ENCODE measurements around the gene DCAF17.

DCAF17 gene

GRCh38 chr2:171479154-171479814 is 45.3 kb downstream of the DCAF17 start:
- DNase-seq (ENCODE audit: insufficient read length, low spot score) = no peak
- TF ChIP-seq POLR2AphosphoS5 (IDR thresholded peaks at IDR 0.05; ENCODE audit: low read depth, low read length) (no peak), TAF1 (IDR thresholded peaks at IDR 0.05; ENCODE audit: low read depth, low read length) (no peak), SPI1 (IDR thresholded peaks at IDR 0.05; ENCODE audit: low read depth, low read length) (no peak), POU2F2 (IDR thresholded peaks at IDR 0.05; ENCODE audit: low read depth, low read length) (no peak), POLR2A (IDR thresholded peaks at IDR 0.05; ENCODE audit: low read depth, low read length) (no peak), PAX5 (IDR thresholded peaks at IDR 0.05; ENCODE audit: insufficient read depth, low read length, severe bottlenecking) (no peak)
- peak; percentile 26 for FAIRE-seq

- DNase-seq (ENCODE audit: insufficient read length, low spot score) = no peak
- TF ChIP-seq POLR2A (IDR thresholded peaks at IDR 0.05; ENCODE audit: low read depth, low read length) (no peak), POU2F2 (IDR thresholded peaks at IDR 0.05; ENCODE audit: low read depth, low read length) (no peak), PAX5 (IDR thresholded peaks at IDR 0.05; ENCODE audit: insufficient read depth, low read length, severe bottlenecking) (no peak), TAF1 (IDR thresholded peaks at IDR 0.05; ENCODE audit: low read depth, low read length) (no peak), SPI1 (IDR thresholded peaks at IDR 0.05; ENCODE audit: low read depth, low read length) (no peak)
- FAIRE-seq = peak; percentile 66
Observed at GRCh38 chr2:171480908-171481307, 46.9 kb downstream of the DCAF17 start.

GRCh38 chr2:171482308-171482707 is 48.3 kb downstream of the DCAF17 start:
- DNase-seq (ENCODE audit: insufficient read length, low spot score) = no peak
- TF ChIP-seq TAF1 (IDR thresholded peaks at IDR 0.05; ENCODE audit: low read depth, low read length) (no peak), POLR2A (IDR thresholded peaks at IDR 0.05; ENCODE audit: low read depth, low read length) (no peak), SPI1 (IDR thresholded peaks at IDR 0.05; ENCODE audit: low read depth, low read length) (no peak), POLR2AphosphoS5 (IDR thresholded peaks at IDR 0.05; ENCODE audit: low read depth, low read length) (no peak), POU2F2 (IDR thresholded peaks at IDR 0.05; ENCODE audit: low read depth, low read length) (no peak), PAX5 (IDR thresholded peaks at IDR 0.05; ENCODE audit: insufficient read depth, low read length, severe bottlenecking) (no peak)
- FAIRE-seq = peak; percentile 54

- FAIRE-seq (no peak), DNase-seq (ENCODE audit: insufficient read length, low spot score) (no peak)
Observed at GRCh38 chr2:171482877-171483276, 48.9 kb downstream of the DCAF17 start.

GRCh38 chr2:171483793-171484192 is 49.8 kb downstream of the DCAF17 start:
- FAIRE-seq (no peak), DNase-seq (ENCODE audit: insufficient read length, low spot score) (no peak)
- TF ChIP-seq POLR2A (IDR thresholded peaks at IDR 0.05; ENCODE audit: low read depth, low read length) (no peak), POU2F2 (IDR thresholded peaks at IDR 0.05; ENCODE audit: low read depth, low read length) (no peak)

More at GRCh38 chr2:171482877-171483276, 48.9 kb downstream of the DCAF17 start:
- TF ChIP-seq SPI1 (IDR thresholded peaks at IDR 0.05; ENCODE audit: low read depth, low read length) (no peak), POLR2AphosphoS5 (IDR thresholded peaks at IDR 0.05; ENCODE audit: low read depth, low read length) (no peak), TAF1 (IDR thresholded peaks at IDR 0.05; ENCODE audit: low read depth, low read length) (no peak), PAX5 (IDR thresholded peaks at IDR 0.05; ENCODE audit: insufficient read depth, low read length, severe bottlenecking) (no peak), POLR2A (IDR thresholded peaks at IDR 0.05; ENCODE audit: low read depth, low read length) (no peak), POU2F2 (IDR thresholded peaks at IDR 0.05; ENCODE audit: low read depth, low read length) (no peak)

GRCh38 chr2:171485116-171485515 is 51.1 kb downstream of the DCAF17 start:
- TF ChIP-seq POLR2A (IDR thresholded peaks at IDR 0.05; ENCODE audit: low read depth, low read length) = no peak
- no peak for TF ChIP-seq PAX5 (IDR thresholded peaks at IDR 0.05; ENCODE audit: insufficient read depth, low read length, severe bottlenecking)
- no peak for TF ChIP-seq POU2F2 (IDR thresholded peaks at IDR 0.05; ENCODE audit: low read depth, low read length)
- TF ChIP-seq POLR2AphosphoS5 (IDR thresholded peaks at IDR 0.05; ENCODE audit: low read depth, low read length) = no peak
- no peak for TF ChIP-seq SPI1 (IDR thresholded peaks at IDR 0.05; ENCODE audit: low read depth, low read length)
- no peak for TF ChIP-seq TAF1 (IDR thresholded peaks at IDR 0.05; ENCODE audit: low read depth, low read length)
- DNase-seq (ENCODE audit: insufficient read length, low spot score) (no peak), FAIRE-seq (no peak)

GRCh38 chr2:171487201-171487600 is 53.2 kb downstream of the DCAF17 start:
- DNase-seq (ENCODE audit: insufficient read length, low spot score) (no peak), FAIRE-seq (no peak)
- TF ChIP-seq POU2F2 (IDR thresholded peaks at IDR 0.05; ENCODE audit: low read depth, low read length) (no peak), SPI1 (IDR thresholded peaks at IDR 0.05; ENCODE audit: low read depth, low read length) (no peak)

- DNase-seq (ENCODE audit: insufficient read length, low spot score) (no peak), FAIRE-seq (no peak)
- TF ChIP-seq POLR2A (IDR thresholded peaks at IDR 0.05; ENCODE audit: low read depth, low read length) = no peak
- no peak for TF ChIP-seq POLR2AphosphoS5 (IDR thresholded peaks at IDR 0.05; ENCODE audit: low read depth, low read length)
- TF ChIP-seq SPI1 (IDR thresholded peaks at IDR 0.05; ENCODE audit: low read depth, low read length) = no peak
- TF ChIP-seq TAF1 (IDR thresholded peaks at IDR 0.05; ENCODE audit: low read depth, low read length) = no peak
- TF ChIP-seq PAX5 (IDR thresholded peaks at IDR 0.05; ENCODE audit: insufficient read depth, low read length, severe bottlenecking) = no peak
Observed at GRCh38 chr2:171487803-171488259, 53.8 kb downstream of the DCAF17 start.

GRCh38 chr2:171490577-171490976 is 56.6 kb downstream of the DCAF17 start:
- no peak for DNase-seq (ENCODE audit: insufficient read length, low spot score)
- no peak for FAIRE-seq
- TF ChIP-seq POLR2AphosphoS5 (IDR thresholded peaks at IDR 0.05; ENCODE audit: low read depth, low read length) (no peak), SPI1 (IDR thresholded peaks at IDR 0.05; ENCODE audit: low read depth, low read length) (no peak), POU2F2 (IDR thresholded peaks at IDR 0.05; ENCODE audit: low read depth, low read length) (no peak), TAF1 (IDR thresholded peaks at IDR 0.05; ENCODE audit: low read depth, low read length) (no peak), POLR2A (IDR thresholded peaks at IDR 0.05; ENCODE audit: low read depth, low read length) (no peak), PAX5 (IDR thresholded peaks at IDR 0.05; ENCODE audit: insufficient read depth, low read length, severe bottlenecking) (no peak)

- TF ChIP-seq POU2F2 (IDR thresholded peaks at IDR 0.05; ENCODE audit: low read depth, low read length) = no peak
- TF ChIP-seq POLR2AphosphoS5 (IDR thresholded peaks at IDR 0.05; ENCODE audit: low read depth, low read length) = no peak
- TF ChIP-seq TAF1 (IDR thresholded peaks at IDR 0.05; ENCODE audit: low read depth, low read length) = no peak
- TF ChIP-seq POLR2A (IDR thresholded peaks at IDR 0.05; ENCODE audit: low read depth, low read length) = no peak
- TF ChIP-seq SPI1 (IDR thresholded peaks at IDR 0.05; ENCODE audit: low read depth, low read length) = no peak
- DNase-seq (ENCODE audit: insufficient read length, low spot score) (no peak), FAIRE-seq (no peak)
Observed at GRCh38 chr2:171491292-171491691, 57.3 kb downstream of the DCAF17 start.
